Right lobe of liver (tissue), 4 donors: ENCODE results near the gene SSRP1.

Experiments used
- CTCF ChIP-seq, 4 donors: fragments of 200-600 bp in 3 of 4; fragments of 450-650 bp in 1 of 4; IDR thresholded peaks; one replicate each; pipeline versions ENCODE4 v1.5.1 to v1.8.0; 2016 to 2022; ENCODE audit warnings: antibody characterized with exemption in 4 of 4, mild to moderate bottlenecking in 2 of 4
- POLR2A ChIP-seq: fragments of 450-650 bp; IDR thresholded peaks from one replicate; pipeline ENCODE4 v1.6.1; 2017; ENCODE audit warnings: antibody characterized with exemption, mild to moderate bottlenecking
- donor health status: DM: no; HTN: no; CAD: no.
- donor health status: DM: no; HTN: no; CAD: no.
- donor health status: DM: no; HTN: yes; CAD: no.

GRCh38 chr11:57309106-57310059 lies 26.3 kb downstream of the SSRP1 start:
- TF ChIP-seq CTCF (IDR thresholded peaks at IDR 0.05) (no peak), POLR2A (no peak)
